WTC11 (cell line): ENCODE data around the gene ST6GALNAC5. TPM values are rescaled to one million over a fixed set of nuclear protein-coding genes. Genes with fewer than 3 reads are reported as not detected.

Source experiments
- microRNA-seq: library from miRNA; unstranded; fragments of <30 nt; microRNA quantifications from one replicate; pipeline ENCODE4 v1.2.0, GENCODE V29; 2022; ENCODE audit warnings: borderline number of aligned reads
- total RNA-seq: library from RNA; stranded (reverse); gene quantifications from 3 replicates; pipeline ENCODE4 v1.2.3, GENCODE V29; 2021

The ST6GALNAC5 gene
- total RNA-seq, 1 experiment from 2014 or later: 9.6 TPM

Small RNAs within 50 kb of the gene (microRNA-seq; reads per million reads assigned to microRNA genes)
- not detected for gene MIR7156
